ENCODE data around the gene ISG20L2. TPM values are rescaled to one million over a fixed set of nuclear protein-coding genes. Genes with fewer than 3 reads are reported as not detected.

Gene ISG20L2
- total RNA-seq, 2 donors from 2014 or later: 15.0 to 19.8 TPM

- Histone ChIP-seq H3K9me3 (no peaks in the 10 kb centered on the region), H3K4me3 (no peak overlapping the region), H3K27me3 (replicated peaks; ENCODE audit: insufficient read depth) (no peaks in the 10 kb centered on the region), H3K27ac (no peak overlapping the region), H3K4me1 (ENCODE audit: control insufficient read depth in 1 of 2, low read depth in 2 of 2) (peaks cover 6% of the 10 kb centered on the region in 2 donors), H3K36me3 (no peaks in the 10 kb centered on the region)
- no peak for TF ChIP-seq CTCF (IDR thresholded peaks at IDR 0.05)
- no peak for DNase-seq (ENCODE audit: low spot score)
- ATAC-seq (ENCODE audit: insufficient number of reproducible peaks, low FRiP score, low read depth): no peak
These were observed 46.2 kb downstream of the ISG20L2 start for GRCh38 chr1:156682166-156682890.

- Histone ChIP-seq H3K4me1 (ENCODE audit: control insufficient read depth in 1 of 2, low read depth in 2 of 2) (peaks cover 10 to 14% of the 10 kb centered on the region in 2 donors), H3K9me3 (no peaks in the 10 kb centered on the region), H3K27ac (no peak overlapping the region), H3K27me3 (replicated peaks; ENCODE audit: insufficient read depth) (no peaks in the 10 kb centered on the region), H3K4me3 (no peak overlapping the region), H3K36me3 (no peaks in the 10 kb centered on the region)
- ATAC-seq (ENCODE audit: insufficient number of reproducible peaks, low FRiP score, low read depth) (no peak), DNase-seq (ENCODE audit: low spot score) (no peak)
- no peak for TF ChIP-seq CTCF (IDR thresholded peaks at IDR 0.05)
These were observed 47.2 kb downstream of the ISG20L2 start for GRCh38 chr1:156681196-156681960.

GRCh38 chr1:156680056-156680455 lies 48.5 kb downstream of the ISG20L2 start:
- Histone ChIP-seq H3K27me3 (replicated peaks; ENCODE audit: insufficient read depth) (no peaks in the 10 kb centered on the region), H3K4me3 (no peak overlapping the region), H3K27ac (no peak overlapping the region), H3K4me1 (ENCODE audit: control insufficient read depth in 1 of 2, low read depth in 2 of 2) (peaks cover 12 to 27% of the 10 kb centered on the region in 2 donors), H3K36me3 (no peaks in the 10 kb centered on the region), H3K9me3 (no peaks in the 10 kb centered on the region)
- TF ChIP-seq CTCF (IDR thresholded peaks at IDR 0.05): no peak
- no peak for DNase-seq (ENCODE audit: low spot score)
- ATAC-seq (ENCODE audit: insufficient number of reproducible peaks, low FRiP score, low read depth): no peak

- H3K27ac ChIP-seq: peak overlapping the region; percentile 52 to 73
- peak overlapping the region; percentile 78 for H3K4me3 ChIP-seq
- peak; percentile 82 for TF ChIP-seq CTCF (IDR thresholded peaks at IDR 0.05)
- ATAC-seq (ENCODE audit: insufficient number of reproducible peaks, low FRiP score, low read depth): peak; percentile 52
- no peak for DNase-seq (ENCODE audit: low spot score)
- H3K27me3 ChIP-seq (replicated peaks; ENCODE audit: insufficient read depth): no peaks in the 10 kb centered on the region
- no peaks in the 10 kb centered on the region for H3K9me3 ChIP-seq
- peaks cover 1% of the 10 kb centered on the region for H3K36me3 ChIP-seq
- peaks cover 12 to 39% of the 10 kb centered on the region in 2 donors for H3K4me1 ChIP-seq (ENCODE audit: control insufficient read depth in 1 of 2, low read depth in 2 of 2)
These were observed 50.7 kb downstream of the ISG20L2 start for GRCh38 chr1:156677616-156678596.

Data from thoracic aorta (tissue), 2 donors.